Measurements from ENCODE around the gene DAAM1. TPM values are rescaled to one million over a fixed set of nuclear protein-coding genes. Genes with fewer than 3 reads are reported as not detected.

Gene DAAM1
- polyA plus RNA-seq, 3 donors: 3.2 to 6.3 (median 4.4) TPM

- Histone ChIP-seq H3K36me3 (replicated peaks in 1 of 2; ENCODE audit: control insufficient read depth in 1 of 2, insufficient read depth in 2 of 2, low read length in 2 of 2) (no peaks in the 10 kb centered on the region), H3K9ac (ENCODE audit: insufficient read depth, low read length, poor library complexity, severe bottlenecking) (no peak overlapping the region), H3K27ac (ENCODE audit: low read depth in 1 of 2, low read length in 2 of 2) (no peak overlapping the region), H3K79me2 (ENCODE audit: insufficient read depth, low read length) (peaks cover 3% of the 10 kb centered on the region), H3K4me3 (replicated peaks in 1 of 3; ENCODE audit: low read depth in 2 of 3, low read length in 3 of 3) (no peak overlapping the region), H4K20me1 (ENCODE audit: insufficient read depth, low read length) (no peaks in the 10 kb centered on the region), H3K27me3 (ENCODE audit: control insufficient read depth in 2 of 2, insufficient read depth in 2 of 2, low read length in 2 of 2) (no peaks in the 10 kb centered on the region), H3K4me2 (replicated peaks; ENCODE audit: extremely low read depth, low read length, poor library complexity, severe bottlenecking) (no peak overlapping the region), H3K9me3 (replicated peaks in 1 of 2; ENCODE audit: control insufficient read depth in 1 of 2, insufficient read depth in 1 of 2, low read length in 2 of 2) (no peaks in the 10 kb centered on the region), H3K4me1 (ENCODE audit: control insufficient read depth in 1 of 2, insufficient read depth in 2 of 2, low read length in 2 of 2) (no peaks in the 10 kb centered on the region), H2AFZ (ENCODE audit: insufficient read depth, low read depth, low read length, poor library complexity, severe bottlenecking) (no peak overlapping the region)
- Mint-ChIP-seq H3K9me3 (peaks cover 0 to 5% (median 0%) of the 10 kb centered on the region in 7 donors), H3K36me3 (peaks cover 1 to 3% of the 10 kb centered on the region in 2 donors), H3K4me1 (peaks cover 2% of the 10 kb centered on the region), H3K27ac (peak overlapping the region in 2 of 7 donors; percentile 41 to 74), H3K27me3 (ENCODE audit: low read depth in 3 of 3) (peaks cover 0 to 5% (median 2%) of the 10 kb centered on the region in 3 donors), H3K4me3 (no peak overlapping the region)
- WGBS (ENCODE audit: insufficient coverage): 100% methylated on average over 2 of the region's 5 CpGs
- no peak for DNase-seq
- intact Hi-C loops (cut with micrococcal nuclease): no loop called here
- TF ChIP-seq CTCF (IDR thresholded peaks at IDR 0.05): no peak
Measured at GRCh38 chr14:59197695-59198262, 9.3 kb downstream of the DAAM1 start.

GRCh38 chr14:59199205-59199604 is 10.7 kb downstream of the DAAM1 start:
- Mint-ChIP-seq H3K9me3 (peaks cover 0 to 5% (median 0%) of the 10 kb centered on the region in 7 donors), H3K4me1 (peaks cover 2% of the 10 kb centered on the region), H3K4me3 (no peak overlapping the region), H3K27me3 (ENCODE audit: low read depth in 3 of 3) (peaks cover 0 to 5% (median 2%) of the 10 kb centered on the region in 3 donors), H3K27ac (no peak overlapping the region), H3K36me3 (peaks cover 1 to 3% of the 10 kb centered on the region in 2 donors)
- Histone ChIP-seq H4K20me1 (ENCODE audit: insufficient read depth, low read length) (peaks cover 3% of the 10 kb centered on the region), H3K4me1 (ENCODE audit: control insufficient read depth in 1 of 2, insufficient read depth in 2 of 2, low read length in 2 of 2) (no peaks in the 10 kb centered on the region), H3K27me3 (ENCODE audit: control insufficient read depth in 2 of 2, insufficient read depth in 2 of 2, low read length in 2 of 2) (no peaks in the 10 kb centered on the region), H3K27ac (ENCODE audit: low read depth in 1 of 2, low read length in 2 of 2) (no peak overlapping the region), H3K4me2 (replicated peaks; ENCODE audit: extremely low read depth, low read length, poor library complexity, severe bottlenecking) (no peak overlapping the region), H3K79me2 (ENCODE audit: insufficient read depth, low read length) (peaks cover 9% of the 10 kb centered on the region), H2AFZ (ENCODE audit: insufficient read depth, low read depth, low read length, poor library complexity, severe bottlenecking) (no peak overlapping the region), H3K9me3 (replicated peaks in 1 of 2; ENCODE audit: control insufficient read depth in 1 of 2, insufficient read depth in 1 of 2, low read length in 2 of 2) (no peaks in the 10 kb centered on the region), H3K36me3 (replicated peaks in 1 of 2; ENCODE audit: control insufficient read depth in 1 of 2, insufficient read depth in 2 of 2, low read length in 2 of 2) (no peaks in the 10 kb centered on the region), H3K4me3 (replicated peaks in 1 of 3; ENCODE audit: low read depth in 2 of 3, low read length in 3 of 3) (no peak overlapping the region), H3K9ac (ENCODE audit: insufficient read depth, low read length, poor library complexity, severe bottlenecking) (no peak overlapping the region)
- TF ChIP-seq CTCF (IDR thresholded peaks at IDR 0.05): no peak
- 100% methylated on average over 2 of the region's 5 CpGs for WGBS (ENCODE audit: insufficient coverage)
- intact Hi-C loops (cut with micrococcal nuclease): no loop called here
- no peak for DNase-seq
